Uterus (tissue), 4 donors: ENCODE measurements around the gene RGS9. TPM values are rescaled to one million over a fixed set of nuclear protein-coding genes. Genes with fewer than 3 reads are reported as not detected.

Source experiments
- DNase-seq, 2 donors: peaks; one replicate each; pipeline ENCODE4 v3.0.0-alpha.2; 2019 to 2020
- H3K27ac ChIP-seq, 2 donors: fragments of 200-600 bp; sonication (generic); 1 replicate in 1 of 2; 2 replicates in 1 of 2; pipeline ENCODE4 v1.5.1; 2016 to 2018
- H3K27me3 ChIP-seq, 2 donors: fragments of 200-600 bp; sonication (generic); one replicate each; pipeline ENCODE4 v1.5.1; 2018 to 2019; ENCODE audit warnings: control low read depth in 1 of 2
- H3K36me3 ChIP-seq, 2 donors: fragments of 200-600 bp; sonication (generic); one replicate each; pipeline ENCODE4 v1.5.1; 2019; ENCODE audit warnings: control low read depth in 1 of 2
- H3K4me1 ChIP-seq, 2 donors: fragments of 200-600 bp; sonication (generic); one replicate each; pipeline ENCODE4 v1.5.1; 2018 to 2019; ENCODE audit warnings: control low read depth in 1 of 2
- H3K4me3 ChIP-seq, 2 donors: fragments of 200-600 bp; sonication (generic); 1 replicate in 1 of 2; 2 replicates in 1 of 2; pipeline ENCODE4 v1.5.1; 2018 to 2019; ENCODE audit warnings: mild to moderate bottlenecking in 1 of 2
- H3K9me3 ChIP-seq, 2 donors: fragments of 200-600 bp; sonication (generic); one replicate each; pipeline ENCODE4 v1.5.1; 2019; ENCODE audit warnings: control low read depth in 1 of 2
- POLR2A ChIP-seq, 2 donors: fragments of 450-650 bp; IDR thresholded peaks; one replicate each; pipeline ENCODE4 v1.6.1; 2016; ENCODE audit warnings: antibody characterized with exemption in 2 of 2, mild to moderate bottlenecking in 1 of 2, moderate library complexity in 1 of 2
- intact Hi-C: fragments of 100-400 bp; cut with DNase I; formaldehyde crosslinking; loops from one replicate; pipeline ENCODE4 v1.15.1; 2023; ENCODE audit warnings: low total_unique reads
- total RNA-seq, 4 donors: library from RNA; depleted of rRNA in 3 of 4; stranded (reverse); fragments of >200 nt in 3 of 4; gene quantifications; one replicate each; pipeline versions ENCODE4 v1.1.0 to v1.2.4, GENCODE V29; 2014 to 2023
- TF ChIP-seq, protein P1 (sequence below), 4 experiments: fragments of 200-600 bp in 2 of 4; fragments of 450-650 bp in 2 of 4; sonication (generic) in 2 of 4; IDR thresholded peaks; one replicate each; pipeline ENCODE4 v1.5.1; 2016 to 2019; ENCODE audit warnings: antibody characterized with exemption in 4 of 4, mild to moderate bottlenecking in 2 of 4, moderate library complexity in 1 of 4
- donor health status: DM: yes; HTN: yes; CAD: no.

RGS9 gene
- total RNA-seq, 4 donors from 2014 or later, result 3.5 to 19.1 (median 6.9) TPM

- intact Hi-C loops, result no loop called here
- Histone ChIP-seq H3K27ac (no peak overlapping the region), H3K36me3 (no peaks in the 10 kb centered on the region), H3K27me3 (no peaks in the 10 kb centered on the region), H3K9me3 (no peaks in the 10 kb centered on the region), H3K4me3 (no peak overlapping the region), H3K4me1 (no peaks in the 10 kb centered on the region)
- no peak for TF ChIP-seq POLR2A (IDR thresholded peaks at IDR 0.05)
- TF ChIP-seq, protein P1, sequence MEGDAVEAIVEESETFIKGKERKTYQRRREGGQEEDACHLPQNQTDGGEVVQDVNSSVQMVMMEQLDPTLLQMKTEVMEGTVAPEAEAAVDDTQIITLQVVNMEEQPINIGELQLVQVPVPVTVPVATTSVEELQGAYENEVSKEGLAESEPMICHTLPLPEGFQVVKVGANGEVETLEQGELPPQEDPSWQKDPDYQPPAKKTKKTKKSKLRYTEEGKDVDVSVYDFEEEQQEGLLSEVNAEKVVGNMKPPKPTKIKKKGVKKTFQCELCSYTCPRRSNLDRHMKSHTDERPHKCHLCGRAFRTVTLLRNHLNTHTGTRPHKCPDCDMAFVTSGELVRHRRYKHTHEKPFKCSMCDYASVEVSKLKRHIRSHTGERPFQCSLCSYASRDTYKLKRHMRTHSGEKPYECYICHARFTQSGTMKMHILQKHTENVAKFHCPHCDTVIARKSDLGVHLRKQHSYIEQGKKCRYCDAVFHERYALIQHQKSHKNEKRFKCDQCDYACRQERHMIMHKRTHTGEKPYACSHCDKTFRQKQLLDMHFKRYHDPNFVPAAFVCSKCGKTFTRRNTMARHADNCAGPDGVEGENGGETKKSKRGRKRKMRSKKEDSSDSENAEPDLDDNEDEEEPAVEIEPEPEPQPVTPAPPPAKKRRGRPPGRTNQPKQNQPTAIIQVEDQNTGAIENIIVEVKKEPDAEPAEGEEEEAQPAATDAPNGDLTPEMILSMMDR (IDR thresholded peaks at IDR 0.05), result no peak
- no peak for DNase-seq
Measured at GRCh38 chr17:65193716-65194293, 56.6 kb downstream of the RGS9 start.

- H3K4me3 ChIP-seq, result no peak overlapping the region
- no peaks in the 10 kb centered on the region for H3K4me1 ChIP-seq
- intact Hi-C loops, result no loop called here
- H3K27me3 ChIP-seq, result no peaks in the 10 kb centered on the region
- H3K36me3 ChIP-seq, result no peaks in the 10 kb centered on the region
- H3K9me3 ChIP-seq, result no peaks in the 10 kb centered on the region
- no peak for TF ChIP-seq POLR2A (IDR thresholded peaks at IDR 0.05)
- TF ChIP-seq, protein P1 (IDR thresholded peaks at IDR 0.05), result no peak
- H3K27ac ChIP-seq, result no peak overlapping the region
- DNase-seq, result no peak
Measured at GRCh38 chr17:65194670-65195334, 57.6 kb downstream of the RGS9 start.

DNA sequence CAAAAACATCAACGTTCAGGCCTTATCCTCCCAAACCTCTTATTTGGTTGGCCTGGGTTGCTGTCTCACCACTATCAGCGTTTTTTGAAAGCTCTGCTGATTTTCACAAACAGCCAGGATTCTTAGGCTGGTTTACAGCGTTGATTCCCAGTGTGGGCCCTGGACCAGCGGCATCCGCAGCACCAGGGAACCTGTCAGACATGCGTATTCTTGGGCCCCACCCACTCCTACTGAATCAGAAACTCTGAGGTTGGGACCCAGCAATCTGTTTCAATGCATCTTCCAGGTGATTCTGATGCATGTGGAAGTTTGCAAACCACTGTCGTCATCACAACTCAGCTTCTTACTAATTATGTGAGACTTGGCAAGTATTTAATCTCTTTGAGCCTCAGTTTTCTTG, 58.5 kb downstream of the RGS9 start:
- DNase-seq, result no peak
- intact Hi-C loops, result no loop called here
- Histone ChIP-seq H3K4me1 (no peaks in the 10 kb centered on the region), H3K9me3 (no peaks in the 10 kb centered on the region), H3K36me3 (no peaks in the 10 kb centered on the region), H3K27ac (no peak overlapping the region), H3K4me3 (no peak overlapping the region), H3K27me3 (no peaks in the 10 kb centered on the region)
- TF ChIP-seq POLR2A (IDR thresholded peaks at IDR 0.05), result no peak
- TF ChIP-seq, protein P1 (IDR thresholded peaks at IDR 0.05), result no peak

- TF ChIP-seq POLR2A (IDR thresholded peaks at IDR 0.05), result no peak
- TF ChIP-seq, protein P1 (IDR thresholded peaks at IDR 0.05), result no peak
- no peak for DNase-seq
- no peaks in the 10 kb centered on the region for H3K36me3 ChIP-seq
- no peak overlapping the region for H3K27ac ChIP-seq
- no peak overlapping the region for H3K4me3 ChIP-seq
- H3K9me3 ChIP-seq, result no peaks in the 10 kb centered on the region
- no peaks in the 10 kb centered on the region for H3K27me3 ChIP-seq
- intact Hi-C loops, result no loop called here
- no peaks in the 10 kb centered on the region for H3K4me1 ChIP-seq
Measured at GRCh38 chr17:65196617-65197016, 59.4 kb downstream of the RGS9 start.

DNA sequence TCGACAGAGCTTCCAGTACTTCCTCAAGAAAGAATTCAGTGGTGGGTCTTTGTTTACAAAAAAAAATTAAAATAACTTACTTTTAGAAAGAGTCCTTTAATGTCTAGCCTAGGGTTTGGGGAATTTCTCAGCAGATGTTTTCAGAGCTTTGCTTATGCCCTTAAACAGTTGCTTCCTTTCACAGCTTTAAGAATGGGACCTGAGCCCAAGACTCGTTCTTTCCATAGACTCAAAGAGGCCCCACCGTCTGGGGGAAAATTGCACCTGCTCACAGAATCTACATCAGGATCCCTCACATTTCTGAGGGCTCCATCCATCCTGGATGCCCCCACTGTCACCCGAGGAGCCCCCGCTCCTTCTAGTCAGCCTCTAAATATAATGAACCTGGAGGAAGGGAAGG, 60.0 kb downstream of the RGS9 start:
- TF ChIP-seq POLR2A (IDR thresholded peaks at IDR 0.05), result no peak
- TF ChIP-seq, protein P1 (IDR thresholded peaks at IDR 0.05), result no peak
- no peaks in the 10 kb centered on the region for H3K9me3 ChIP-seq
- H3K27ac ChIP-seq, result no peak overlapping the region
- no peaks in the 10 kb centered on the region for H3K4me1 ChIP-seq
- H3K27me3 ChIP-seq, result no peaks in the 10 kb centered on the region
- intact Hi-C loops, result no loop called here
- no peaks in the 10 kb centered on the region for H3K36me3 ChIP-seq
- no peak overlapping the region for H3K4me3 ChIP-seq
- DNase-seq, result no peak
